H1 (cell line): Measurements from ENCODE around the gene PPM1N.

ENCODE experiments used
- CHD2 ChIP-seq: IDR thresholded peaks from 2 replicates; pipeline ENCODE4 v1.6.1; 2012; ENCODE audit warnings: low read length, improper control_type of control experiment
- CTCF ChIP-seq, 3 experiments: IDR thresholded peaks; 1 replicate in 2 of 3; 2 replicates in 1 of 3; pipeline versions ENCODE4 v1.5.1 to v1.6.1; 2011; ENCODE audit warnings: low read length in 3 of 3, mild to moderate bottlenecking in 3 of 3, inconsistent platforms in 2 of 3, low read depth in 1 of 3, moderate library complexity in 1 of 3; ENCODE audit not compliant: insufficient read depth in 1 of 3; ENCODE audit errors: control extremely low read depth in 1 of 3
- GABPA ChIP-seq: IDR thresholded peaks from 2 replicates; pipeline ENCODE4 v1.6.1; 2011; ENCODE audit warnings: mild to moderate bottlenecking, low read length, moderate library complexity, borderline replicate concordance; ENCODE audit not compliant: insufficient read depth
- PHF8 ChIP-seq: fragments of 200-600 bp; sonication (generic); conservative IDR thresholded peaks from 2 replicates; pipeline ENCODE4 v1.7.1; 2012; ENCODE audit warnings: low read depth, mild to moderate bottlenecking, inconsistent platforms, low read length, moderate library complexity

GRCh38 chr19:45471931-45472562 is 26.2 kb upstream of the PPM1N start:
- TF ChIP-seq PHF8 (no peak), GABPA (no peak), CHD2 (no peak), CTCF (IDR thresholded peaks at IDR 0.05; ENCODE audit: control extremely low read depth in 1 of 3, insufficient read depth in 1 of 3, low read depth in 1 of 3, low read length in 3 of 3) (no peak)
